T47D (cell line): ENCODE measurements around the gene NAT9.

Experiments
- DNase-seq, 2 experiments: peaks; one replicate each; pipeline versions ENCODE4 v3.0.0 to v3.0.0-alpha.2; 2011 to 2012; ENCODE audit warnings: low read depth in 1 of 2, low spot score in 1 of 2
- JUND ChIP-seq: IDR thresholded peaks from 2 replicates; pipeline ENCODE4 v1.6.1; 2012; ENCODE audit warnings: low read depth
- in situ Hi-C: cut with HindIII; loops from 2 replicates; pipeline ENCODE4 v1.10.0; 2016; ENCODE audit warnings: low sequenced_read_pairs, low pct_unique_long_range_greater_than_20kb

NAT9 gene

DNA sequence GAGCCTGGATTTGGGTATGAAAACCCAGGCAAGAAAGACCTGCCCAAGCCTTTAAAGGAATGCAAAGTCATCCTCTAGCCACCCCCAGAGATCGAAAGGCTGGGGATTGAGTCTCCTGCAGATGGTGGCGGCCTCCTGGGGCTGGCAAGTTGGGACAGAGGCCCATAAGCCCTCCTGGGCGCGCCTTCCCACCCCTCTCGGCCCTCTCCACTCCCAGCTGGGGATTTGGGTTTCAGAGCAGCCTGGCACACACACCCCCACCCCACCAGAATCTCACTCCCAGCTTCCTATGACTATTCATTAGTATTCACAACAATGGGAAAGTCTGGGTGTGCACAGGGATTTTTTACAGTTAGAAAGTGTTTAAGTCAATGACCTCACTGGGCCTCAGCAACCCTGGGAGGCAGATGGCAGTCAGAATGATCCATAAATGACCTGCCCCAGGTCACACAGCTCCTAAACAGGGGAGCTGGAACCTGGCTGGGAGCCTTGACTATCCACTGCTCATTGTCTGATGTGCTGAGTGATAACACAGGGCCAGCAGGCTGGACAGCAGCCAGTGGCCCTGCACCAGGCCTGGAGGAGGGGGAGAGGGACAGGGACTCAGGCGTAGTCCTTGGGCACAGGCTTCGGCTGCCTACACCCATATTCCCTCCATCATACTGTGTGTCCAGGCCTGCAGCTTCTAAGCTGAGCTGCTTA lies 15.6 kb downstream of the NAT9 start:
- peak in 1 of 2 experiments; percentile 97 for DNase-seq
- in situ Hi-C loops: no loop called here
- no peak; the same call in 1 of the 2 replicates for TF ChIP-seq JUND

DNA sequence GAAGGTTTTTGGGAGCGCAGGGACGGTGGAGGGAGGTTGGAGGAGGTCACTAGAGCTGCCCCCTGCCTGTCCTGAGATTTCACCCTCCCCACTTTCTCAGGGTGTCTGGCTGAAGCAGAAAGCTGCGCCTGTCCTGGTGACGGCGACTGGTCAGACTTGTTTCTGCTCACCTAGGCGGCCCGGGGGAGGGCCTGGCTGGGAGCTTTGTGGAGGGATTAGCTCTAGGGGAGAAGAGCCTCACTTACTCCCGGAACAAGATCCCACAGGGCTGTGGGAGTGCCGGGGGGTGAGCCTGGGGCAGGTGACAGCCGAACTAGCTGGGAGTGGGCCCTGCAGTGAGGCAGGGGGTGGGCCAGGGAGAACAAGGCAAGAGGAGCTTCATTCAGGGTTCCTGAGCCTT lies 16.2 kb downstream of the NAT9 start:
- peak; percentile 92 to 98 for DNase-seq
- TF ChIP-seq JUND: 0 out of 2 replicates have a peak, but pooled peaks have one; percentile 44
- in situ Hi-C loops: no loop called here

- in situ Hi-C loops: no loop called here
- no peak for TF ChIP-seq JUND
- peak in 1 of 2 experiments; percentile 78 for DNase-seq
Measured at GRCh38 chr17:74759243-74759801, 16.8 kb downstream of the NAT9 start.

DNA sequence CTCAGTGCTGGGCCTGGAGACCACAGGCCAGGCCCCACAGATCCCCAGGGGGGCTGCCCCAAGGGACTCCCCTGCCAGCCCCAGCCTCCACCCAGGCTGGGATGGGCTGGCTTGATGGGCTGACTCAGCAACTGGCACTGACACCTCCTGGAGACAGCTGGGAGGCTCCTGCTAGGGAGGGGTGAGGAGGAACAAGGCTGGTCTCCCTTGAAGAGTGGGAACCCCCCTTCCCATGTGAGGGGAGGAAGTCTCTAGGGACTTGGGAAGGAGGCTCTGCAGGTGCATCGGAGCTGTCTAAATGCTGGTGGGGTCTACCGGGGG lies 17.3 kb downstream of the NAT9 start:
- no peak for TF ChIP-seq JUND
- peak in 1 of 2 experiments; percentile 89 for DNase-seq
- in situ Hi-C loops: no loop called here

GRCh38 chr17:74757931-74758847 lies 18.0 kb downstream of the NAT9 start:
- in situ Hi-C loops: no loop called here
- peak in 1 of 2 experiments; percentile 94 for DNase-seq
- peak; percentile 11; the same call in 1 of the 2 replicates for TF ChIP-seq JUND

DNA sequence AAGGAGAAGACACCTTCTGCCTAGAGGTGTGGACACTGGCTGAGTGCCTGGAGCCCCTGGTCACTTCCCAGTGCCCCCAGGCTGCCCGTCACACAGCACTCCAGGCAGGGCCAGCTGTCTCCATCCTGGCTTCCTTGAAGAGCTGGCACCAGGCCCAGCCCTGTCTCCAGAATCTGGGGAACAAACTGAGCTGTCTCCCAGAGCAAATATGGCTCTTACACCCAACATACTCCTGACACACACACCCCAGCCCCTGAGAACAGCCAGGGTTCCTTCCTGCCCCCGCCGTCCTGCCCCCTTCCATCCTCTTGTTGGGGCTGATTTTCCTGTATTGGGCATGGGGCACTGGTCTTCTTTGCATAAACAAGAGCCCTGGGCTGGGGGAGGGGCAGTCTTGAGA lies 18.6 kb downstream of the NAT9 start:
- in situ Hi-C loops: no loop called here
- TF ChIP-seq JUND: no peak; the same call in 1 of the 2 replicates
- DNase-seq: peak in 1 of 2 experiments; percentile 93

DNA sequence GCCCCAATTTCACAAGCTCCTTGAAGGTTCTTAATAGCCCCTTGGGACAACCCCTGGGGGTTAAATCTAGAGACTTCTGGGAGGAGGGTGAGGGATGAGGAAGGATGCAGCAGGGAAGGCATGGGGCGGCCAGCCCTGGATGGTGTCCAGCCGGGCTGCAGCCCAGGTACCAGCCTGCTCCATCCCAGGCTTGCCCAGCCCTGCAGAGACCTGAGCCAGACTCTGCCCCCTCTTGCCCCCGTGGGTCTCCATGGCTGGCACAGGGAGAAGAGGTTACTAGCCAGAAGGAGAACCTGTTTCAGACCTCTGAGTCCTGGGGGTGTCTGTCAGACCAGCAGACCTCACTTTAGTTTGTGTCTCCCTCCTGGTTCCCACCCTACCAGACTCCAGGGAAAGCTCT lies 19.3 kb downstream of the NAT9 start:
- in situ Hi-C loops: no loop called here
- DNase-seq: peak in 1 of 2 experiments; percentile 50
- no peak for TF ChIP-seq JUND

DNA sequence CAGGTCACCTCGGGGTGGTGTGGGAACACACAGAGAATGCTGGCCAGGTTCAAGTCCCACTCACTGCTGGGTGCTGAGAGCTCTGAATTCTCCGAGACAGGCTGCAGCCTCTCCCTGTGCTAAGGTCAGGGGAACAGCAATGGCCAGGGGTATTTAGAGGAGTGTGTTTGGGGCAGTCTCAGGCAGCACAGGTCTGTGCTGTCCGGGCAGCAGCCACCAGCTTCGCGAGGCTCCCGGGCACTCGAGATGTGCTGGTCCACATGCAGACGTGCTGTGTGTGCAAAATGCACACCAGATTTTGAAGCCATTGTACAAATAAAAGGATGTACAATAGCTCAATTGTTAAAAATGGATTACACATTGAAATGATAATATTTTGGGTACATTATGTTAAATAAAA lies 20.6 kb downstream of the NAT9 start:
- TF ChIP-seq JUND: no peak
- peak in 1 of 2 experiments; percentile 32 for DNase-seq
- in situ Hi-C loops: no loop called here

DNA sequence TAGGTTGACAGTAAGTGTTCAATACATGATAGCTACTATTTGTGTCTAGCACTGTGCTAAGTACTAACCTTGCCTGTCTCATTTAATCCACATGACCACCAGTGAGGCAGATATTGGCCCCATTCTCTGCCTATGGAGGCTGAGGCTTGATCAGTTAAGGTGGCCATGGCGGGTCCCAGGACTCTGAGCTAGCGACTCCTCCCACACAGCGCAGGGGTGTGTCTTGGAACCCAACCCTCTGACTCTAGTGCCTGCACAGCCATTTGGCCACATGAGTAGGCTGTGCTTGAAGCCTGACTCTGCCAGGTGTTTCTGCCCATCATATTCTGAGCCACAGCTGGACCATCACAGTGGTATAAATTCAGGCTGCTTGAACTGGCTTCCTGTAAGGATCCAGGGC lies 21.3 kb downstream of the NAT9 start:
- DNase-seq: peak in 1 of 2 experiments; percentile 62
- TF ChIP-seq JUND: no peak
- in situ Hi-C loops: no loop called here

DNA sequence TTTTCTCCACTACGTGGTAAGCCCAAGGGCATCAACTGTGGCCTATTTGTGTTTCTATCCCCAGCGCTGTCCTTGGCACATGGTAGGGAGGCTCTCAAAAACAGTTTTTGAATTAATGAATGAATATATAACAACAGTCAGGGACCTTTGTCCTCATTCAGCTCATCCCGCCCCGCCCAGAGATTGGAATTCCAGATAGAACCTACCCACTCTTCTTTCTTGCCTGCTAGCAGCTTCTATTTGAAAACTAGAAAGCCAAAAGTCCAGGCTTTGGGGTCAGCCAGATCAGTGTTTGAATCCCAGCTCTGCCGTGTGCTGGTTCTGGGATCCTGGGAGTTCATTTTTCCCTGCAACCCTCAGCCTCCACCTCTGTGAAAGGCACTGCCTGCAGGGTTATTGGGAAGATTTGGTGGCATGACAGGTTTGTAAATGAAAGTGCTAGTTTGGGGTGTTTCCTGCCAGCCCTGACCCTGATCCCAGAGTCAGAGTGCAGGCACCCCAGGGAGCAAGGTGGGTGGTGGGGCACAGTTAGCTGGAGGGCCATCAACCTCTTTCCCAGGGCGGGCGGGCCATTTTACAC lies 23.2 kb downstream of the NAT9 start:
- DNase-seq: peak in 1 of 2 experiments; percentile 47
- in situ Hi-C loops: no loop called here

GRCh38 chr17:74752415-74752814 lies 23.7 kb downstream of the NAT9 start:
- no peak for TF ChIP-seq JUND
- no peak for DNase-seq
- in situ Hi-C loops: no loop called here

More for the DNA sequence above, 23.2 kb downstream of the NAT9 start:
- no peak for TF ChIP-seq JUND

DNA sequence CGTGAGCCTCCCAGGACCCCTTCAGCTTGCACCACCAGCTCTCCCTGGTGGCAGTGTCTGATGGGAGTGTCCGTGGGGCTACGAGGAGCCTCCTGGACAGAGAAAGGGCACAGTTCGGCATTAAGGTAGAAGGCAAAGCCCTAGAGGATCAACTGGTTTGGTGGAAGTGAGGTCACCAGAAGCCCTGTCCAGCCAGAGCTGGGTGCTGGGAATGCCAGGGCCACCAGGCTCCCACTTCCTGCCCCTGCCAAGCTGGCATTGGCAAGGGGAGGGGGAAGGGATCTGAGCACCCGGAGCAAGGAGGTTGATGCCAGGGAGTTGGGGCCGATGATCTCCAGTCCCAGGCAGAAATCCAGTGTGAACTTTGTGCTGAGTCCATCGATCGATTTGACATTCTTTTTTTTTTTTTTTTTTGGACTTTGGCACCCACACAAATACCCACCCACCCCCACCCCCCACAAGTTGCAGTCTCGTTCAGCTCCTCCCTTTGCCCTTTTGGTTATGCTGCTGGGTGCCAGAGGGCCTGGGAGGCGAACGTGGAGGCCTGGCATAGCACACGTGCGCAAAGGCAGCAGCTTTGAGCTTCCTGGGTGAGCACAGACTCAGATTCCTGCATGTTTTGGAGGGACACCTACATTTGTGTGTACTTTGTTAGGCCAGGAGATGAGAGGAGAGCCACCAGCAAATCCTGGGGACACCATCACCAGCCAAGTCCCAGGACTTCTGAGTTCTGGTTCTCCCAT lies 25.6 kb downstream of the NAT9 start:
- in situ Hi-C loops: no loop called here
- DNase-seq: peak in 1 of 2 experiments; percentile 93
- no peak for TF ChIP-seq JUND
